MCF 10A (cell line): ENCODE data around the gene HOXD10. TPM values are rescaled to one million over a fixed set of nuclear protein-coding genes. Genes with fewer than 3 reads are reported as not detected.

Source experiments
- BruUV-seq: library from RNA; stranded (reverse); fragments of 400-500 nt; replicated peaks from 2 replicates; lab custom pipeline; 2021; lab: Mats Ljungman, UMichigan
- CTCF ChIA-PET: fragments of 300-600 bp; sonication (Branson Sonifier 250); formaldehyde crosslinking; extraction: SDS; loops from one replicate; lab custom pipeline; 2021; ENCODE audit warnings: antibody characterized with exemption, inconsistent platforms; lab: Yijun Ruan, JAX
- POLR2A ChIA-PET: fragments of 300-600, 350-650 bp; sonication (Branson Sonifier 250); formaldehyde crosslinking; extraction: SDS; loops from one replicate; lab custom pipeline; 2020; ENCODE audit warnings: antibody characterized with exemption, inconsistent platforms; lab: Yijun Ruan, JAX
- DNase-seq: peaks from one replicate; pipeline ENCODE4 v3.0.0-alpha.2; 2018; ENCODE audit not compliant: unreplicated experiment
- H3K27ac Mint-ChIP-seq: one replicate; pipeline ENCODE4 v1.8.0; 2022; ENCODE audit warnings: mild to moderate bottlenecking, low read depth, mixed read lengths; ENCODE audit not compliant: unreplicated experiment
- H3K27me3 Mint-ChIP-seq: one replicate; pipeline ENCODE4 v1.8.0; 2022; ENCODE audit warnings: mixed read lengths; ENCODE audit not compliant: insufficient read depth, unreplicated experiment
- H3K36me3 Mint-ChIP-seq: one replicate; pipeline ENCODE4 v1.8.0; 2022; ENCODE audit warnings: mild to moderate bottlenecking, moderate library complexity, mixed read lengths; ENCODE audit not compliant: insufficient read depth, unreplicated experiment
- H3K4me1 Mint-ChIP-seq: one replicate; pipeline ENCODE4 v1.8.0; 2022; ENCODE audit warnings: mixed read lengths; ENCODE audit not compliant: insufficient read depth, unreplicated experiment
- H3K4me3 Mint-ChIP-seq: one replicate; pipeline ENCODE4 v1.8.0; 2022; ENCODE audit warnings: mild to moderate bottlenecking, moderate library complexity, mixed read lengths; ENCODE audit not compliant: unreplicated experiment
- H3K9me3 Mint-ChIP-seq: one replicate; pipeline ENCODE4 v1.8.0; 2022; ENCODE audit warnings: mixed read lengths; ENCODE audit not compliant: unreplicated experiment
- intact Hi-C: fragments of 100-400 bp; cut with micrococcal nuclease; formaldehyde crosslinking; loops from 2 replicates; pipeline ENCODE4 v1.14.1; 2022
- total RNA-seq: library from RNA; stranded (reverse); gene quantifications from 2 replicates; pipeline ENCODE4 v1.2.3, GENCODE V29; 2022
- TF ChIP-seq, protein P1 (sequence below): fragments of 200-600 bp; IDR thresholded peaks from one replicate; pipeline ENCODE4 v1.8.0; 2022; ENCODE audit warnings: antibody characterized with exemption, mild to moderate bottlenecking; ENCODE audit not compliant: unreplicated experiment

The HOXD10 gene
- total RNA-seq, 1 experiment from 2014 or later = not detected

DNA sequence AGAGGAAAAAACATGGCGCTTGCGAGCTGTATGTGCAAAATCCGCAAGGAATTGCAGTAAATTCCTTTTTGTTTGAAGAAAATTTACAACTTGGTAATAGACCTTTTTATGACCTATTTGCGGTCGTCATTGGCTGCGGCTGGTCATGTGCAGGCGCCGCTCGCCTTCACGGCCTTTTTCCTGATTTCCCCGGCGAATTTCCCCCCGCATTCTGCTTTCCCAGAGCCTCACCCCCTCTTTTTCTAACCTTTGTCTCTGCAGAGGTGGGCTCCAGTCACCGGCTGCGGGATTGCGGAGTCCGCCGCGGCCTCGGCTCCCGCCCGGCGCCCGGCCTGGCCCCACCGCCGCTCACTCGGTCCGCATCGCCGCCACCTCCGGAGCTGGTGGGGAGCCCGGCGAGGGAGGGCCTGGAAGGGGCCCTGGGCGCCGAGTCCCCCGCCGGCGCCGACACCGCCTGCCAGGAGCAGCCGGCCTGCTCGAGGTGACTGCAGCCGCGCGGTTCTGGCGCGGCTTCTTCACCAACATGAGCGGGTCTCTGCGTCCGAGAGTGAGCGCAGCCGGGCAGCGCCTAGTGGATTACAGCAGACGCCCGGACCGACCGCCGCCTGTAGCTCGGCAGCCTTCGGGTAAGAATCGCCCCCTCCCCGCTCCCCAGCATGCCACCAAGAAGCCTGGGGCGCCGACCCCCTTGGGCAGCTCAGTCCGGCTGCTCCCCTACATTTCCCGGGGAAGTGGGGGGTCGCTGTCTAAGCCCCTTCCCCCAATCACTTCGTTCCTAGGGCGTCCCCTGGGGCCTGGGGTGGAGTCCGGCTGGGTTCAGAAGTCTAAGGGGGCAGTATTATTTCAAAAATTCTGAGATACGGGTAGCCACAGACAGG, 20.0 kb downstream of the HOXD10 start:
- no peak overlapping the region for H3K27ac Mint-ChIP-seq
- CTCF ChIA-PET = interaction anchor here (1.0 to 10.1 kb wide), 7 partner anchors 9 to 1012 kb away, joined by 3 to 175 read pairs (median 5); no protein-coding TSS in a partner anchor

GRCh38 chr2:176137252-176137580, 20.6 kb downstream of the HOXD10 start:
- Mint-ChIP-seq H3K27me3 (no peaks in the 10 kb centered on the region), H3K4me3 (no peak overlapping the region), H3K27ac (no peak overlapping the region), H3K9me3 (no peaks in the 10 kb centered on the region), H3K4me1 (no peaks in the 10 kb centered on the region), H3K36me3 (no peaks in the 10 kb centered on the region)
- BruUV-seq = no TSS peak
- POLR2A ChIA-PET = no interaction called here
- no peak for DNase-seq
- intact Hi-C loops = no loop called here
- TF ChIP-seq, protein P1, sequence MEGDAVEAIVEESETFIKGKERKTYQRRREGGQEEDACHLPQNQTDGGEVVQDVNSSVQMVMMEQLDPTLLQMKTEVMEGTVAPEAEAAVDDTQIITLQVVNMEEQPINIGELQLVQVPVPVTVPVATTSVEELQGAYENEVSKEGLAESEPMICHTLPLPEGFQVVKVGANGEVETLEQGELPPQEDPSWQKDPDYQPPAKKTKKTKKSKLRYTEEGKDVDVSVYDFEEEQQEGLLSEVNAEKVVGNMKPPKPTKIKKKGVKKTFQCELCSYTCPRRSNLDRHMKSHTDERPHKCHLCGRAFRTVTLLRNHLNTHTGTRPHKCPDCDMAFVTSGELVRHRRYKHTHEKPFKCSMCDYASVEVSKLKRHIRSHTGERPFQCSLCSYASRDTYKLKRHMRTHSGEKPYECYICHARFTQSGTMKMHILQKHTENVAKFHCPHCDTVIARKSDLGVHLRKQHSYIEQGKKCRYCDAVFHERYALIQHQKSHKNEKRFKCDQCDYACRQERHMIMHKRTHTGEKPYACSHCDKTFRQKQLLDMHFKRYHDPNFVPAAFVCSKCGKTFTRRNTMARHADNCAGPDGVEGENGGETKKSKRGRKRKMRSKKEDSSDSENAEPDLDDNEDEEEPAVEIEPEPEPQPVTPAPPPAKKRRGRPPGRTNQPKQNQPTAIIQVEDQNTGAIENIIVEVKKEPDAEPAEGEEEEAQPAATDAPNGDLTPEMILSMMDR = no peak
- CTCF ChIA-PET = interaction anchor here (1.1 to 10.1 kb wide), 5 partner anchors 9 to 521 kb away, joined by 3 to 175 read pairs (median 84); no protein-coding TSS in a partner anchor

More for the DNA sequence above, 20.0 kb downstream of the HOXD10 start:
- H3K9me3 Mint-ChIP-seq = no peaks in the 10 kb centered on the region
- no TSS peak for BruUV-seq
- H3K4me3 Mint-ChIP-seq = no peak overlapping the region
- H3K4me1 Mint-ChIP-seq = no peaks in the 10 kb centered on the region
- intact Hi-C loops = no loop called here
- no peak for DNase-seq
- H3K27me3 Mint-ChIP-seq = no peaks in the 10 kb centered on the region
- POLR2A ChIA-PET = no interaction called here
- H3K36me3 Mint-ChIP-seq = no peaks in the 10 kb centered on the region
- TF ChIP-seq, protein P1 = no peak

- no peak overlapping the region for H3K27ac Mint-ChIP-seq
- CTCF ChIA-PET = interaction anchor here (0.6 to 10.1 kb wide), 8 partner anchors 10 to 1263 kb away, joined by 3 to 190 read pairs (median 44); no protein-coding TSS in a partner anchor
- H3K9me3 Mint-ChIP-seq = no peaks in the 10 kb centered on the region
- H3K4me1 Mint-ChIP-seq = no peaks in the 10 kb centered on the region
- H3K36me3 Mint-ChIP-seq = no peaks in the 10 kb centered on the region
- H3K4me3 Mint-ChIP-seq = no peak overlapping the region
- no peaks in the 10 kb centered on the region for H3K27me3 Mint-ChIP-seq
- POLR2A ChIA-PET = interaction anchor here (0.6 to 0.8 kb wide), 2 partner anchors 25 to 417 kb away, joined by 3 read pairs; no protein-coding TSS in a partner anchor
- intact Hi-C loops = no loop called here
- DNase-seq = no peak
- BruUV-seq = no TSS peak
- TF ChIP-seq, protein P1 = no peak
These were observed 21.3 kb downstream of the HOXD10 start for GRCh38 chr2:176137906-176138305.

DNA sequence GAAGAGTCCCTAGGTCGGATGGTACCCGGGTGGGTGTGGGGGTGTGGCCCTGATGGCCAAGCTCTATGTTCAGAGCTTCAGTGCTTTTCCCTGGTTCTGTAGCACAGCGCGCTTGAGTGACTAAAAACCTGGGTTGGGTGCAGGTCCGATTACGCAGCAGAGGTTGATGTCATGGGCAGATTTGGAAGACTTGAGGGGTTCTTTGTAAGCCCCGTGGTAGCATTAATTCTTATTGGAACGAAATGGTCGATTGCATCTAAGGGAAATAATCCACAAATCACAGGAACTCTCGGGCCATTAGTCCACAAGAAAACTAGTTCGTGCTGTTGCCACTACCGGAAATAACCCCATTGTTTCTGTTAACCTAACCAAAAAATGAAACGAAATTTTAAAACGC, 21.9 kb downstream of the HOXD10 start:
- Mint-ChIP-seq H3K27ac (no peak overlapping the region), H3K4me3 (no peak overlapping the region)

More for the DNA sequence above, 21.9 kb downstream of the HOXD10 start:
- ChIA-PET POLR2A (no interaction called here), CTCF (interaction anchor here (0.7 to 10.1 kb wide), 11 partner anchors 12 to 940 kb away, joined by 3 to 190 read pairs (median 25); no protein-coding TSS in a partner anchor)
- intact Hi-C loops = no loop called here
- Mint-ChIP-seq H3K9me3 (no peaks in the 10 kb centered on the region), H3K27me3 (no peaks in the 10 kb centered on the region), H3K4me1 (no peaks in the 10 kb centered on the region), H3K36me3 (no peaks in the 10 kb centered on the region)
- no peak for DNase-seq
- BruUV-seq = no TSS peak
- TF ChIP-seq, protein P1 = no peak
